Central memory CD8-positive, alpha-beta T cell (primary cell): ENCODE data around the gene SETD1A.

Experiments used
- ATAC-seq: fragments of 150-1000 bp; cut with Tn5 transposase; replicated peaks from 2 replicates; pipeline ENCODE4 v1.10.0; 2022; ENCODE audit warnings: mild to moderate bottlenecking, moderate FRiP score, moderate number of reproducible peaks; ENCODE audit not compliant: poor library complexity, severe bottlenecking; ENCODE audit errors: extremely low read depth
- DNase-seq, 2 donors: peaks; one replicate each; pipeline ENCODE4 v3.0.0; 2021; ENCODE audit warnings: low spot score in 2 of 2
- H3K27ac Mint-ChIP-seq: one replicate; pipeline ENCODE4 v1.8.0; 2022; ENCODE audit warnings: low read depth, mild to moderate bottlenecking, moderate library complexity, mixed read lengths
- H3K27me3 Mint-ChIP-seq: one replicate; pipeline ENCODE4 v1.8.0; 2022; ENCODE audit warnings: mixed read lengths
- H3K36me3 Mint-ChIP-seq: one replicate; pipeline ENCODE4 v1.8.0; 2022; ENCODE audit warnings: mild to moderate bottlenecking, moderate library complexity, mixed read lengths; ENCODE audit not compliant: insufficient read depth
- H3K4me1 Mint-ChIP-seq: one replicate; pipeline ENCODE4 v1.8.0; 2022; ENCODE audit warnings: mixed read lengths
- H3K4me3 Mint-ChIP-seq: one replicate; pipeline ENCODE4 v1.8.0; 2022; ENCODE audit warnings: mild to moderate bottlenecking, moderate library complexity, mixed read lengths
- H3K9me3 Mint-ChIP-seq: one replicate; pipeline ENCODE4 v1.8.0; 2022; ENCODE audit warnings: mixed read lengths

Gene SETD1A

DNA sequence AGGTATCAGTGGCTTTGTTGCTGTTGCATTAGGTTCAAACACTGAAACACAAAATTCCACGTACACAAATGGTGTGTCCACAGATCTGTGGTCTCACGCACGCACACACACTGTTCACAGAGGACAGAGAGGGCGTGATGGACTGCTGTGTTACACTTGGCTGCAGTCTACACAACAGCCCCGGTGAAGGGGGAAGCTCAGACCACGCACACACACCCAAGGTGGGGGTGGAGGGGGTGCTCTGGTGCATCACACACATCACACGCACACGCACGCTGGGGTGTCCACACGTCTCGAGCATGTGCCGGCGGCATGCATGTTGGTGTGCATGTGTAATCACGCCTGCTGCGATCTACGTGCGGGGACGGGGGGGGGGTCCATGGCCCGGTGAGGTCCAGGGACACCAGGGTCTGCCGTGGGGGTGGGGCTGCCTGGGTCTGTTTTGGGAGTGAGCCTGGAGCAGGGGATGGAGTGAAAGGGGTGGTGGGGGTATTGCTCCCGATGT is 34.8 kb downstream of the SETD1A start:
- H3K9me3 Mint-ChIP-seq, result no peaks in the 10 kb centered on the region
- peaks cover 4% of the 10 kb centered on the region for H3K4me1 Mint-ChIP-seq
- no peak overlapping the region for H3K27ac Mint-ChIP-seq
- peaks cover 3% of the 10 kb centered on the region for H3K36me3 Mint-ChIP-seq
- H3K4me3 Mint-ChIP-seq, result no peak overlapping the region
- no peaks in the 10 kb centered on the region for H3K27me3 Mint-ChIP-seq
- ATAC-seq, result no peak
- no peak for DNase-seq

DNA sequence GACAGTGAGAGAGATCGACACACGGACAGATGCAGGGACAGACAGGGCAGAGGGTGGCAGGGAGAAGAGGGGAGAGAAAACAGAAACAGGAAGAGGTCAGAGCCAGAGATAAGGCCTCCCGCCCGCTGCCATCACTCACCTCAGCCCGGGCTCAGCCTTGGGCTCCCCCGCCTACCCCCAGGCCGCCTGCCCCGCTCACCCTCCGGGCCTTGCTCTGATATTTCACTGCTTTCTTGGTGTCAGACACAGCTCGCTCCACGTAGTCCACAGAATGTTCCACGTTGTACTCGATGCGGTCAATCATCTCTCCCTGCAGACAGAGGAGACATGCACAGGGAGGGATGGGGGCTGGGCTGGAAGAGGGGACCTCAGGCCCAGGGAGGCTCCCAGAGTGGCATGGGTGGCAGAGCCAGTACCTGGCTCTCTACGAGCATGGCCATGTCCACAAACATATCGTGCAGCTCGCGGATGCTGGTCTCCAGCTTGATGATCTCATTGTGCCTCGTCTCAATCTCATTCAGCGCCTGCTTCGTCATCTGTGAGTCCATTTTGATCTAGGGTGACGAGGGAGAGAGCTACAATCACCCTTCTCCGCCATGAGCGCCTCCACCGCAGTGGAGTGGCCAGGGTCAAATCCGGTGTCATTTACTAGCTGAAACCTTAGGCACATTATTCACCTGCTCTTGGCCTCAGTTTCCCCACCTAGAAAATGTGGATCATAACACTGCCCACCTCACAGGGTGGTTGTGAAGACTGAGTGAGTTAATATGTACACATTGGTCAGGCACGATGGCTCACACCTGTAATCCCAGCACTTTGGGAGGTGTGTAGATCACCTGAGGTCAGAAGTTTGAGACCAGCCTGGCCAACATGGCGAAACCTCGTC is 35.6 kb downstream of the SETD1A start:
- DNase-seq (no peak), ATAC-seq (no peak)
- Mint-ChIP-seq H3K36me3 (peaks cover 3% of the 10 kb centered on the region), H3K27me3 (no peaks in the 10 kb centered on the region), H3K9me3 (no peaks in the 10 kb centered on the region), H3K27ac (no peak overlapping the region), H3K4me1 (peaks cover 4% of the 10 kb centered on the region), H3K4me3 (no peak overlapping the region)

DNA sequence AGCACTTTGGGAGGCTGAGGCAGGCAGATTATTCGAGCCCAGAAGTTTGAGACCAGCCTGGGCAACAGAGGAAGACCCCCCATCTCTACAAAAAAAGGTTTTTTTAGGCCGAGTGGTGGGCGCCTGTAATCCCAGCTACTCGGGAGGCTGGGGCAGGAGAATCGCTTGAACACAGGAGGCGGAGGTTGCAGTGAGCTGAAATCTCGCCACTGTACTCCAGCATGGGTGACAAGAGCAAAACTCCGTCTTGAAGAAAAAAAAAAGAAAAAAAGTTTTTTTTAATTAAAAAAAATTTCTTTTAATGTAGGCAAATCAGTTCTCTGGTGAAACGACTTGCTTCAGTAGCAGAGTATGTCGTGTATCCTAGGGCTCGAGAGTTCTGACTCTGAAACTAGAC is 38.4 kb downstream of the SETD1A start:
- no peaks in the 10 kb centered on the region for H3K9me3 Mint-ChIP-seq
- ATAC-seq (no peak), DNase-seq (no peak)
- H3K4me3 Mint-ChIP-seq, result peak overlapping the region; percentile 75
- no peak overlapping the region for H3K27ac Mint-ChIP-seq
- no peaks in the 10 kb centered on the region for H3K27me3 Mint-ChIP-seq
- H3K36me3 Mint-ChIP-seq, result peaks cover 3% of the 10 kb centered on the region
- H3K4me1 Mint-ChIP-seq, result peaks cover 4% of the 10 kb centered on the region

DNA sequence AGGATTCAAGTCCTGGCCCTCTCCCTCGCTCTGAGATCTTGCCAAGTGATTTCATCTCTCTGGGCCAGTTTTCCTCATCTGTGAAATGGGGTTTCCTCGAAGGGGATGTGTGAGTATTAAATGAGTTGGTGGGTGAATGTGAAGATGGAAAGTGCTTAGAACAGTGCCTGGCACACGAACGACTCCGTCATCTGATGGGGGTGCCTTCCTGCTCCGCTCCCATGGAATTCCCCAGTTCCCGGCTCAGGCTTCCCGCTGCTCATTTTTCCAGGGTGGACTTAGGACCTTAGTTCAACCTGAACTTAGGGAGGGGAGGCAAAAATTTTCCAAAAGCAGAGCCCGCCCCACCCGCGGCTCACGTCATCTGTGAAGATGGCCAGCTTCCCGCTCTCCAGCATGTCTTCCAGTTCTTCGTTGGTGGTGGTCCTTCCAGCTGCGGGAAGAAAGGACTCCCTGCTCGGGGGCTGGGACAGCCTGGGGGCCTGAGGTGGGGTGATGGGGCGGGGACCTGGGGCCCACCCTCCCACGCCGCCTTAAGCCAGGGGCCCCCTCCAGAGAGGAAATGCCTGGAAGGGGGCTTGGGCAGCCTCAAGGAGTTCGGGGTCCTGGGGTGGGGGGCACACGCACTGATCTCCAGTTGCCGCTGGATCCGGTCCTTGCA is 38.9 kb downstream of the SETD1A start:
- Mint-ChIP-seq H3K9me3 (no peaks in the 10 kb centered on the region), H3K4me3 (peak overlapping the region; percentile 75), H3K27me3 (no peaks in the 10 kb centered on the region), H3K36me3 (peaks cover 3% of the 10 kb centered on the region), H3K27ac (peak overlapping the region; percentile 44), H3K4me1 (peaks cover 4% of the 10 kb centered on the region)
- ATAC-seq, result no peak
- no peak for DNase-seq

DNA sequence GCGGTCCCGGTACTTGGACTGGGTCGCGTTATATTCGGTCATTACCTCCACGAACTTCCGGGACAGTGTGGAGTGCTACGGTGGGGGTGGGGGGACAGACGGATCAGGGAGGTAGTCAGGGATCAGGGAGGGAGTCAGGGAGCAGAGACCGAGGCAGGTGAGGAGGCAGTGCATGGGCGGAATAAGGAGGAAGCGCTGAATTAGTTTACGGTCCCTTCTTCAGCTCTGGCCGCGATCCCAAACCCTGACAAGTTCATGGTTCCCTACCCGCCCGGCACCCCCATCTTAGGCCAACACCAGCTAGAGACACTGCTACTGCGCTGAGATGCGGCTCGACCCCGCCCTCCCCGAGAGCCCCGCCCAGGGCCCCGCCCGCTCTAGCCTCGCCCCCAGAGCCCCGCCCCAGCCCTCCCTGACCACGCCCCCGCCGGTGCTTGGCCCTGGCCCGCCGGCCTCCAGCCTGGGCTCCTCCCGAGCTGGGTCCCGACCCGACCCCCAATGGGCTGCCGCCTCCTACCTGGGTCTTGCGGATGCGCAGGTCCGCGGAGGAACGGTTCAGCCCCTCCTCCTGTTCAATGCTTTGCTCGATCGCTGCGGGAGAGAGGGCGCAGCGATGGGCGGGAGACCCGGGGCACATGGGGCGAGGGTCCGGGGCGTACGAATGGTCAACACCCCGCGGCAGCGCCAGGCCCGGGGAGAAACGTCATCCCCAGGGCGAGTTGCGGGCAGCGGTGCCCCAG is 39.6 kb downstream of the SETD1A start:
- DNase-seq (peak; percentile 46 to 50), ATAC-seq (peak; percentile 98)
- H3K9me3 Mint-ChIP-seq, result no peaks in the 10 kb centered on the region
- H3K4me3 Mint-ChIP-seq, result peak overlapping the region; percentile 75
- no peaks in the 10 kb centered on the region for H3K27me3 Mint-ChIP-seq
- H3K36me3 Mint-ChIP-seq, result peaks cover 3% of the 10 kb centered on the region
- peaks cover 4% of the 10 kb centered on the region for H3K4me1 Mint-ChIP-seq
- H3K27ac Mint-ChIP-seq, result peak overlapping the region; percentile 44

DNA sequence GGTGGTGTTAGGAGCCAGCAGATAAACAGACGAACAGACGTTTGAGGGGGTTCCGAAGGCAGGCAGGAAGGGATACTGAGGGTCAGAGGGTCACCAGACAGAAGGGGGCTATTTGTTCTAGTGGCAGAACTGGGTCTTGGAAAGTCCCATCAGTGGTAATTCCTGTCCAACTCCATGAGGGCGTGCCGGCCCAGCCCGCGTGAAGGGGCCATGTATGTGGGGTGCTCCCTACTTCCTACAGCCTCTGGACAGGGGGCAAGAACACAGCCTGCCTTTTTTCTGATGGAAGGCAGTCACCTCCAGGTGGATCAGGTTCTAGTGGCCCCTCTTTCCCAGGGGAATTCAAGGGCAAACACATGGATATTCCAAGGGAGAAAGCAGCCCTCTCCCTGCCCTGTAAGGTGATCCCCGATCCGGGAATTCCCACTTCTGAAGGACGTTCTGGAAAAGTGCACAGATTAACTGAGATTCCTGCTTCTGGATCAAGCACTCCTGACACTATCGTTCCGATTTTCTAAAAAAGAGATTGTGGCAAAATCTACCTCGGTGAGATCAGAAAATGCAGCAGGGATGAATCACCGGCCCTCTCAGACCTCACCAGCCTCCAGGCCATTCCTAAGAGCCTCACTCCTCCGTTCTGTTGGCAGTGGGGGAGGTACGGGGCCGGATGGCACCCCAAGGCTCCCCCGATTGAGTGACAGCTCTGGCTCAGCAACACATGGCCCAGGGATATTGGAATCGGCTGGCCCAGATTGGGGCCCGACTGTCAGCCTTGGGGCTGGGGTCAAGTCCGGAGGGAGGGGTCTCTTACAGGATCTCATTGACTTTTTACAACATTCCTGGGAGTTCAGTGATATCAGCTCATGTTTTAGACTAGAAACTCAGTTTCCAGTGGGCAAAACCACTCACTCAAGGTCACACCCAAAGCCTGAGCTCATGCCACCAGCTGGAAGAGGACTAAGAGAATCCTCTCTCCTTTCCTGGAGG is 40.5 kb downstream of the SETD1A start:
- Mint-ChIP-seq H3K27ac (no peak overlapping the region), H3K4me1 (peaks cover 4% of the 10 kb centered on the region)

DNA sequence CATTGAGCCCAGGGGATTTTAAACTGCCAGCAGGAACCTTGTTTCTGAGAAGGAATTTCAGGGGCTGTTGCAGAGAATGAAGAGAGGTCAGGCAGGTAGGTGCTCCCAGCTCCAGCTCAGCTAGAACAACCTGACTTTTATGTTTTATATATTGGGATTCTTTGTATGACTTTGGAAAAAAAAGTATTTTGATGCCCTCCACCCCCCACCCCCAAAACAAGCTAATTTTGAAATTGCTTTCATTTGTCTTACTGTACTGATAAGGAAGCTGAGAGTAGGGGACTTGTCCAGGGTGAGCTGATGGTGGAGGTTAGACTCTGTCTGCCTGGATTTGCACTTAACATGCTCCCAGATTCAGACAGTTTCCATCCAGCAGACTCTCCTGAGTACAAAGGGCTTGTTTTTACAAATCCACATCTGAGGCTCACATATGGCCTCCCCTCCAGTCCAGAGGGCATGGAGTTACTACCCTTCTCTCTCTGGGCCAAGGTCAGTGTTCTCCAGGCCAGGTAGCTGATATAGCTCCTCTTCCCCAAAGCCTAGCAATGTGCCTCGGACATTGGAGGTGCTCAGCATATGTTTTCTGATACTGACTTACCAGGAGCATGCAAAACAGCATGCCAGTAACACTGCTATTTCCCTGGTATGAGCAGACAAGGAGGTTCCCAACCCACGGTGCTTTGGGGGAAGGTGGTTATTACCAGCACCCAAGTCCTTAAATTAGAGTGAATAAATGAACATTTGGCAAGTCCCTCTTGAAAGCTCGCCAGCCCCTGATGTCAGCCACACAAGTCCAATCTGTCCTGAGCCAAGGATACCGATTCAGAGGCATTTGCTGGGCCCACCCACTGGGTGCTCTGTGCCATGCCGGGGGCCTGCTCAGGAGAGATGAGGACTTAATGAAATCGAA is 41.6 kb downstream of the SETD1A start:
- H3K27me3 Mint-ChIP-seq, result no peaks in the 10 kb centered on the region
- no peak for ATAC-seq
- H3K9me3 Mint-ChIP-seq, result no peaks in the 10 kb centered on the region

More for the DNA sequence above, 40.5 kb downstream of the SETD1A start:
- DNase-seq, result no peak
- H3K9me3 Mint-ChIP-seq, result no peaks in the 10 kb centered on the region
- H3K4me3 Mint-ChIP-seq, result peak overlapping the region; percentile 75
- ATAC-seq, result no peak
- H3K27me3 Mint-ChIP-seq, result no peaks in the 10 kb centered on the region
- H3K36me3 Mint-ChIP-seq, result peaks cover 2% of the 10 kb centered on the region

DNA sequence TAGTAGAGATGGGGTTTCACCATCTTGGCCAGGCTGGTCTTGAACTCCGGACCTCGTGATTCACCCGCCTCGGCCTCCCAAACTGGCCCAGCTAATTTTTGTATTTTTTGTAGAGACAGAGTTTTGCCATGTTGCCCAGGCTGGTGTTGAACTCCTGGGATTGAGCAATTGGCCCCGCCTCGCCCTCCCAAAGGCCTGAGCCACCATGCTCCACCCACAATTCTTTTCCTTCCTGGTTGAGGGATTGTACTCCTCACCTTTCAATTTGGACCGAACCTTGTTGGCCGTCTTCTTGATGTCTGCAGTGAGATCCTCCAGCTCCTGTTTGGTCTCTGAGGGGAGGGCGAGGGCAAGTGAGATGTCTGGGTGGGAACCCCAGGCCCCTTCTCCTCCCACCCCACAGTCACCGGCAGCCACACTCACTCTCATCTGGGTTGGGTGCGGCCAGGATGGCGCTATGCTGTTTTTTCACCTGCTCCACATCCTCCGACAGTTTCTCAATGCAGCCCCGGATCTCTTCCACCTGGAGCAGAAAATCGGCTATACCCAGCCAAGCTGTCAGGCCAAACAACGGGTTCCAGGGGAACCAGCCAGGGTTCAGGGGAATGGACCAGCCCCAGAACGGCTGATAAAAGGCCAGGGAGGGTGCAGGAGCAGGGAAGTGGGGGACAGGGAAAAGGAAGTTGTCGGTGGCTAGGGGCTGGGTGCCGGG is 43.3 kb downstream of the SETD1A start:
- H3K4me1 Mint-ChIP-seq, result peaks cover 4% of the 10 kb centered on the region
- no peak overlapping the region for H3K27ac Mint-ChIP-seq
- H3K9me3 Mint-ChIP-seq, result no peaks in the 10 kb centered on the region
- H3K36me3 Mint-ChIP-seq, result no peaks in the 10 kb centered on the region
- DNase-seq (no peak), ATAC-seq (no peak)
- no peaks in the 10 kb centered on the region for H3K27me3 Mint-ChIP-seq
- no peak overlapping the region for H3K4me3 Mint-ChIP-seq

More for the DNA sequence above, 41.6 kb downstream of the SETD1A start:
- Mint-ChIP-seq H3K4me3 (no peak overlapping the region), H3K4me1 (peaks cover 4% of the 10 kb centered on the region), H3K36me3 (no peaks in the 10 kb centered on the region), H3K27ac (no peak overlapping the region)
- no peak for DNase-seq

DNA sequence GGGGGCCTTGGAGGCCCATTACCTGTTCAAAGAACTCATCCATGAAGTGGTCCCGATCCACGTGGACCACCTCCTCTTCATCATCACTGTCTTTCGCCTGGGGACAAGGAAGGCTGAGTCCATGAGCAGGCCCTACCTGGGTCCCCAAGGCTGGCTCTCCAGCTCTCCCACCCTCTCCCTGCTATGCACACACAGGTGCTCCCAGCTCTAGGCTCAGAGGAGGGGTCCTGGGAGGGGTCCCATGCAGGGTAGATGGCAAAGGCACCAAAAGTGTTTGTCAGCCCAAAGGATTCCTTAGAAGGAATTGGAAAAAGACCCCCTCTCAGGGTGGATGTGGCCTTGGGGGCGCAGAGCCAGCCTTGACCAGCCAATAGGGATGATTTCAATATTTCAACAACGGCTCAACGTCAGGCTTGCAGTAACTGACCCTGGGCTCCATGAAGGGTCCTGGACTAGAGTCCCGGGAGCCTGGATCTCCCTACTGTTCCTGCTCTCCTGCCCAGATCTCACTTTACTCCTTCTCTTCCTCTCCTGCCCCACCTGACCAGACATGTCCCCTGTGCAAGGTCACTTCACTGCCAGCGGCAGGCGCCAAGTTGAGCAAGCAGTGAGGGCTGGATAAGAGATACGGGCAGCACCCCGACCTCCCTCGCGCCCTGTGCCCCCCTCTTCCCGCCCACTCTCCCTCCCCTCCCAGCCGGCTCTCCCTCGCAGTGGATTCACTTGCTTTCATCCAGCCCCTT is 44.1 kb downstream of the SETD1A start:
- ATAC-seq, result no peak
- Mint-ChIP-seq H3K27me3 (no peaks in the 10 kb centered on the region), H3K36me3 (no peaks in the 10 kb centered on the region), H3K9me3 (no peaks in the 10 kb centered on the region), H3K27ac (no peak overlapping the region), H3K4me3 (no peak overlapping the region), H3K4me1 (no peaks in the 10 kb centered on the region)
- no peak for DNase-seq

DNA sequence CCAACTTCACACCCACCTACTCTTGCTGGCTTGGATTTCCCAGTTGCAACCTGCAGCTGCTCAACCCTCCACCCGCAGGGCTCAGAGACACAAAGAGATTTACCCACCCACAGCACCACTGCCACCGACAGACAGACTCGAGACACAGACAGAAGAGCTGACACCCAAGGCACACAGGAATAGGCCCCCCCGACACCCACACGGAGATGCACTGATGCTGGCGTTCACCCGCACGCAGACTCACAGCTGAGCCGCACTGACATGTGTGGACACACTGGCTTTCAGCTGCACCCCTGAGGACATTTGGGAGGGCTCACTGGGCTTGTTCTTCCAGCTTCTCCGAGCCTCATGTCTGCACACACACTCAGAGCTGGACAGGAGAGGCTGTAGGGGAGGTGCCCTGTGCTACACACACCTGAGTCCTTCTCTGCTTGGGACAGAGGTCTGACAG is 44.7 kb downstream of the SETD1A start:
- DNase-seq (no peak), ATAC-seq (no peak)
- Mint-ChIP-seq H3K27ac (no peak overlapping the region), H3K9me3 (no peaks in the 10 kb centered on the region), H3K4me3 (no peak overlapping the region), H3K36me3 (no peaks in the 10 kb centered on the region), H3K4me1 (no peaks in the 10 kb centered on the region), H3K27me3 (no peaks in the 10 kb centered on the region)
